ENCODE results near the gene MTA1. TPM values are rescaled to one million over a fixed set of nuclear protein-coding genes. Genes with fewer than 3 reads are reported as not detected.

MTA1 gene
- total RNA-seq, 2 experiments from 2014 or later, result 107 to 113 TPM

GRCh38 chr14:105486974-105487448 lies 67.4 kb downstream of the MTA1 start:
- H3K4me1 Mint-ChIP-seq (ENCODE audit: low read depth), result peaks cover 48% of the 10 kb centered on the region
- peak overlapping the region; percentile 90 for H3K4me3 Mint-ChIP-seq
- ATAC-seq (ENCODE audit: poor library complexity) (no peak), DNase-seq (peak; percentile 39 to 78 (median 66))
- intact Hi-C loops (cut with DNase I, micrococcal nuclease), result no loop called here
- no peaks in the 10 kb centered on the region for H3K9me3 Mint-ChIP-seq
- Histone ChIP-seq H3K27ac (ENCODE audit: low read depth in 1 of 2, low read length in 2 of 2) (peak overlapping the region; percentile 100), H3K9me3 (ENCODE audit: control insufficient read depth in 1 of 2, insufficient read depth in 1 of 2, low read length in 2 of 2) (no peaks in the 10 kb centered on the region), H3K4me1 (ENCODE audit: insufficient read depth, low read length) (peaks cover 83% of the 10 kb centered on the region), H3K27me3 (ENCODE audit: control insufficient read depth in 1 of 2, insufficient read depth in 2 of 2, low read length in 2 of 2) (no peaks in the 10 kb centered on the region), H3K4me3 (ENCODE audit: low read length) (peak overlapping the region; percentile 97), H3K36me3 (ENCODE audit: insufficient read depth, low read length) (peaks cover 10% of the 10 kb centered on the region)
- ChIA-PET CTCF (interaction anchor here (1.8 kb wide), 1 partner anchor 39 kb away, joined by 6 read pairs; no protein-coding TSS in a partner anchor), POLR2A (no interaction called here)
- TF ChIP-seq, protein P1, sequence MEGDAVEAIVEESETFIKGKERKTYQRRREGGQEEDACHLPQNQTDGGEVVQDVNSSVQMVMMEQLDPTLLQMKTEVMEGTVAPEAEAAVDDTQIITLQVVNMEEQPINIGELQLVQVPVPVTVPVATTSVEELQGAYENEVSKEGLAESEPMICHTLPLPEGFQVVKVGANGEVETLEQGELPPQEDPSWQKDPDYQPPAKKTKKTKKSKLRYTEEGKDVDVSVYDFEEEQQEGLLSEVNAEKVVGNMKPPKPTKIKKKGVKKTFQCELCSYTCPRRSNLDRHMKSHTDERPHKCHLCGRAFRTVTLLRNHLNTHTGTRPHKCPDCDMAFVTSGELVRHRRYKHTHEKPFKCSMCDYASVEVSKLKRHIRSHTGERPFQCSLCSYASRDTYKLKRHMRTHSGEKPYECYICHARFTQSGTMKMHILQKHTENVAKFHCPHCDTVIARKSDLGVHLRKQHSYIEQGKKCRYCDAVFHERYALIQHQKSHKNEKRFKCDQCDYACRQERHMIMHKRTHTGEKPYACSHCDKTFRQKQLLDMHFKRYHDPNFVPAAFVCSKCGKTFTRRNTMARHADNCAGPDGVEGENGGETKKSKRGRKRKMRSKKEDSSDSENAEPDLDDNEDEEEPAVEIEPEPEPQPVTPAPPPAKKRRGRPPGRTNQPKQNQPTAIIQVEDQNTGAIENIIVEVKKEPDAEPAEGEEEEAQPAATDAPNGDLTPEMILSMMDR (IDR thresholded peaks at IDR 0.05), result no peak
- peak overlapping the region; percentile 97 for H3K27ac Mint-ChIP-seq
- no peaks in the 10 kb centered on the region for H3K27me3 Mint-ChIP-seq
- H3K36me3 Mint-ChIP-seq (ENCODE audit: low read depth), result peaks cover 17% of the 10 kb centered on the region

- Mint-ChIP-seq H3K27ac (peak overlapping the region; percentile 97), H3K4me3 (peak overlapping the region; percentile 90), H3K27me3 (no peaks in the 10 kb centered on the region), H3K36me3 (ENCODE audit: low read depth) (peaks cover 16% of the 10 kb centered on the region), H3K4me1 (ENCODE audit: low read depth) (peaks cover 43% of the 10 kb centered on the region), H3K9me3 (no peaks in the 10 kb centered on the region)
- Histone ChIP-seq H3K4me1 (ENCODE audit: insufficient read depth, low read length) (peaks cover 83% of the 10 kb centered on the region), H3K27ac (ENCODE audit: low read depth in 1 of 2, low read length in 2 of 2) (peak overlapping the region; percentile 92 to 100), H3K27me3 (ENCODE audit: control insufficient read depth in 1 of 2, insufficient read depth in 2 of 2, low read length in 2 of 2) (no peaks in the 10 kb centered on the region), H3K36me3 (ENCODE audit: insufficient read depth, low read length) (peaks cover 13% of the 10 kb centered on the region), H3K9me3 (ENCODE audit: control insufficient read depth in 1 of 2, insufficient read depth in 1 of 2, low read length in 2 of 2) (no peaks in the 10 kb centered on the region), H3K4me3 (ENCODE audit: low read length) (peak overlapping the region; percentile 97)
- ChIA-PET CTCF (interaction anchor here (1.8 kb wide), 1 partner anchor 39 kb away, joined by 6 read pairs; no protein-coding TSS in a partner anchor), POLR2A (no interaction called here)
- peak; percentile 3 for ATAC-seq (ENCODE audit: poor library complexity)
- intact Hi-C loops (cut with DNase I, micrococcal nuclease), result no loop called here
- peak; percentile 53 to 91 (median 74) for DNase-seq
- TF ChIP-seq, protein P1 (IDR thresholded peaks at IDR 0.05), result no peak
Observed at GRCh38 chr14:105487449-105487985, 67.9 kb downstream of the MTA1 start.

DNA sequence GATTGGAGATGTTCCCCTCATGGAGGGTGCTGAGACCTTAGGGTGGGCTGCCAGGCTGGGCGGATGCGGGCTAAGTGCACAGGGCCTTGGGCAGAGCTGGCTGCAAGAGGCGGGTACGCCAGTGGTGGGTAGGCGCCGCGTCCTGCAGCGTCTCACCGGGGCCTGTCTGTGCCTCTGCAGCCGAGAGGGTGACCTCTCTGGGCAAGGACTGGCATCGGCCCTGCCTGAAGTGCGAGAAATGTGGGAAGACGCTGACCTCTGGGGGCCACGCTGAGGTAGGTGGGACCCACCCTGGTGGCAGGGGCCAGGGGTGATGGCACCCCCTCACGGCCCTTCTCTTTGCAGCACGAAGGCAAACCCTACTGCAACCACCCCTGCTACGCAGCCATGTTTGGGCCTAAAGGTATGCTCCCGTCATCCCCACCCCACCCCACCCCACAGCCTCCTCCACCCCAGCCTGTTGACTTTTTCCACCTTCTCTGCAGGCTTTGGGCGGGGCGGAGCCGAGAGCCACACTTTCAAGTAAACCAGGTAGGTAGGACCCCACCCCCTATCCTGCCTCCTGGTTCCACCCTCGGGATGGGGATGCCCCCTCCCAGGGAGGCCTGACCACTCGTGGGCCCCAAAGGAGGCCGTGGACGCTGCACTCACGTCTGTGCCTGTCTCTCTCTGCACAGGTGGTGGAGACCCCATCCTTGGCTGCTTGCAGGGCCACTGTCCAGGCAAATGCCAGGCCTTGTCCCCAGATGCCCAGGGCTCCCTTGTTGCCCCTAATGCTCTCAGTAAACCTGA lies 68.6 kb downstream of the MTA1 start:
- peak in 9 of 14 experiments; percentile 35 to 64 (median 49) for DNase-seq
- H3K36me3 ChIP-seq (ENCODE audit: insufficient read depth, low read length), result peaks cover 13% of the 10 kb centered on the region
- Mint-ChIP-seq H3K36me3 (ENCODE audit: low read depth) (peaks cover 16% of the 10 kb centered on the region), H3K4me3 (peak overlapping the region; percentile 90), H3K27me3 (no peaks in the 10 kb centered on the region), H3K27ac (peak overlapping the region; percentile 97), H3K9me3 (no peaks in the 10 kb centered on the region), H3K4me1 (ENCODE audit: low read depth) (peaks cover 38% of the 10 kb centered on the region)
- ChIA-PET POLR2A (interaction anchor here (1.7 to 3.9 kb wide), 3 partner anchors 9 to 503 kb away, joined by 5 to 154 read pairs (median 8); partner anchors contain the start of genes CLBA1 and GPR132), CTCF (interaction anchor here (2.9 to 6.3 kb wide), 4 partner anchors 7 to 118 kb away, joined by 28 to 155 read pairs (median 34); partner anchors contain the start of gene CRIP2)
- peak overlapping the region; percentile 97 for H3K4me3 ChIP-seq (ENCODE audit: low read length)
- intact Hi-C loops (cut with DNase I, micrococcal nuclease), result no loop called here
- TF ChIP-seq, protein P1 (IDR thresholded peaks at IDR 0.05), result no peak
- peaks cover 77% of the 10 kb centered on the region for H3K4me1 ChIP-seq (ENCODE audit: insufficient read depth, low read length)
- ATAC-seq (ENCODE audit: poor library complexity), result no peak
- no peaks in the 10 kb centered on the region for H3K27me3 ChIP-seq (ENCODE audit: control insufficient read depth in 1 of 2, insufficient read depth in 2 of 2, low read length in 2 of 2)
- H3K27ac ChIP-seq (ENCODE audit: low read depth in 1 of 2, low read length in 2 of 2), result peak overlapping the region; percentile 92 to 100
- H3K9me3 ChIP-seq (ENCODE audit: control insufficient read depth in 1 of 2, insufficient read depth in 1 of 2, low read length in 2 of 2), result no peaks in the 10 kb centered on the region
